WI38 (cell line): ENCODE results near the gene SPATA6.

Source experiments
- H3K4me3 ChIP-seq: 2 replicates; pipeline ENCODE4 v1.5.1; 2011; ENCODE audit warnings: low read depth, mild to moderate bottlenecking, control low read depth, low read length
- CTCF ChIP-seq: IDR thresholded peaks from 2 replicates; pipeline ENCODE4 v1.5.1; 2012; ENCODE audit warnings: low read depth, mild to moderate bottlenecking, control low read depth, low read length

SPATA6 gene

GRCh38 chr1:48418742-48419141, 53.3 kb downstream of the SPATA6 start:
- no peak for TF ChIP-seq CTCF
- no peak overlapping the region for H3K4me3 ChIP-seq

GRCh38 chr1:48415050-48415449, 57.0 kb downstream of the SPATA6 start:
- H3K4me3 ChIP-seq, result no peak overlapping the region
- TF ChIP-seq CTCF, result no peak

GRCh38 chr1:48414264-48414663, 57.7 kb downstream of the SPATA6 start:
- TF ChIP-seq CTCF, result no peak

GRCh38 chr1:48405940-48406339, 66.1 kb downstream of the SPATA6 start:
- no peak for TF ChIP-seq CTCF

More at GRCh38 chr1:48414264-48414663, 57.7 kb downstream of the SPATA6 start:
- no peak overlapping the region for H3K4me3 ChIP-seq

GRCh38 chr1:48405400-48405799, 66.6 kb downstream of the SPATA6 start:
- no peak overlapping the region for H3K4me3 ChIP-seq
- no peak for TF ChIP-seq CTCF

More at GRCh38 chr1:48405940-48406339, 66.1 kb downstream of the SPATA6 start:
- H3K4me3 ChIP-seq, result no peak overlapping the region

- no peak for TF ChIP-seq CTCF
- H3K4me3 ChIP-seq, result no peak overlapping the region
These were observed 69.4 kb downstream of the SPATA6 start for GRCh38 chr1:48402599-48402998.

- H3K4me3 ChIP-seq, result no peak overlapping the region
- TF ChIP-seq CTCF, result no peak
These were observed 75.8 kb downstream of the SPATA6 start for GRCh38 chr1:48396208-48396607.
